Amniotic stem cell (primary cell): ENCODE data around the gene NCOA7.
"Not testable (repeated sequence)": the region's sequence is repeated elsewhere in the genome, so short reads cannot be mapped to it uniquely, and the experiment has no call there.

Experiments
- DNase-seq: peaks from one replicate; lab custom pipeline; 2025; lab: John Stamatoyannopoulos, UW

Gene NCOA7

GRCh38 chr6:125869427-125869826 is 78.7 kb downstream of the NCOA7 start:
- no peak for DNase-seq

GRCh38 chr6:125871365-125871764 is 80.6 kb downstream of the NCOA7 start:
- DNase-seq, result no peak

- DNase-seq, result no peak
Measured at GRCh38 chr6:125872259-125872921, 81.6 kb downstream of the NCOA7 start.

- no peak for DNase-seq
Measured at GRCh38 chr6:125882243-125882642, 91.5 kb downstream of the NCOA7 start.

- no peak for DNase-seq
Measured at GRCh38 chr6:125884634-125885371, 94.0 kb downstream of the NCOA7 start.

GRCh38 chr6:125886021-125886420 is 95.3 kb downstream of the NCOA7 start:
- DNase-seq, result no peak

- no peak for DNase-seq
Measured at GRCh38 chr6:125886914-125887313, 96.2 kb downstream of the NCOA7 start.

GRCh38 chr6:125887372-125887771 is 96.6 kb downstream of the NCOA7 start:
- DNase-seq, result no peak

GRCh38 chr6:125888989-125889656 is 98.4 kb downstream of the NCOA7 start:
- DNase-seq, result peak; percentile 9

GRCh38 chr6:125899726-125900182 is 109.0 kb downstream of the NCOA7 start:
- no peak for DNase-seq

- DNase-seq, result no peak
Measured at GRCh38 chr6:125904871-125905270, 114.1 kb downstream of the NCOA7 start.

- DNase-seq, result no peak
Measured at GRCh38 chr6:125906158-125906998, 115.6 kb downstream of the NCOA7 start.

GRCh38 chr6:125910527-125910926 is 119.8 kb downstream of the NCOA7 start:
- no peak for DNase-seq

- DNase-seq, result not testable (repeated sequence)
Measured at GRCh38 chr6:125911051-125911451, 120.3 kb downstream of the NCOA7 start.

- DNase-seq, result not testable (repeated sequence)
Measured at GRCh38 chr6:125912430-125912829, 121.7 kb downstream of the NCOA7 start.

GRCh38 chr6:125913145-125913544 is 122.4 kb downstream of the NCOA7 start:
- no peak for DNase-seq

- DNase-seq, result peak; percentile 75
Measured at GRCh38 chr6:125913864-125914351, 123.1 kb downstream of the NCOA7 start.

- no peak for DNase-seq
Measured at GRCh38 chr6:125918230-125918629, 127.5 kb downstream of the NCOA7 start.

GRCh38 chr6:125918681-125919566 is 128.2 kb downstream of the NCOA7 start:
- peak; percentile 76 for DNase-seq

- DNase-seq, result no peak
Measured at GRCh38 chr6:125919618-125920017, 128.9 kb downstream of the NCOA7 start.
